DOHH2 (cell line): ENCODE measurements around the gene MTHFR.

Experiments
- EZH2phosphoT487 ChIP-seq: fragments of 200-600 bp; sonication (generic); IDR thresholded peaks from 2 replicates; pipeline ENCODE4 v1.6.1; 2017; ENCODE audit warnings: borderline replicate concordance, mild to moderate bottlenecking, antibody characterized with exemption, low read length, moderate library complexity, mixed read lengths
- TF ChIP-seq, protein P1 (sequence below): fragments of 200-600 bp; sonication (generic); IDR thresholded peaks from one replicate; pipeline ENCODE4 v1.5.1; 2014; ENCODE audit warnings: antibody characterized with exemption, mild to moderate bottlenecking, low read depth, low read length; ENCODE audit not compliant: poor library complexity, severe bottlenecking

DNA sequence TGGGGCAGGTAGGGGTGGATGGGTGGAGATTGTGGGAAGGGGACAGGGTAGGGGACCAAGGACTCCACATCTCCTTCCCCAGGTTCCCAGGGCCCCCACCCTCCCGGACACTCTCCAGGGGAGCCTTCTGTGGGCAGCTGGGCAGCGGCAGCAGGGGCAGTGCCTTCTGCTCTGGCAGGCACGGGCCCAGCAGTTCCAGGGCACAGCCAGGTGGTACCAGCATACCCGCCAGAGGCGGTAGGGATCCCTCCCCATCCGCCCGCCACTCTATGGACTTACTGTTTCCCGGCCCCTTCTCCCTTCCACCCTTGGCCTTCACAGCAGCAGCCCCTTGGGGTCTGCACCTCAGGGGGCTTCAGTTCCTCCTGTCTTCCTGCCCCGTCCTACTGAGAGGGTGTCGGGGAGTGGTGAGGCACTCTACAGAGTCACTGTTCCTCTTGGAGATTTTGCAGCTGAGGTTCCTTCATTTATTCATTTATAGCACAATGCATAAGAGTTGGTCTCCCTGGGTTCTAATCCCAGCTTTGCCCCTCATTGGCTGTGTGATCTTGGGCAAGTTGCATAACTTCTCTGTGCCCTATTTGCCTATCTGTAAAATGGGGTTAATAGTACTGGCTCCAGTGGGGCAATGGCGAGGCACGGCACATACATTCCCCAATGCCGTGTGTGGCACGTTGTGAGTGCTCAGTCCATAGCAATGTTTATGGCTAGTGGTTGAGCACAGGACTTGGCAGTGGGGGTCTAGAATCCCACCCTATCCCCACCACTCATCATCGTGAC is 26.7 kb downstream of the MTHFR start:
- TF ChIP-seq, protein P1, sequence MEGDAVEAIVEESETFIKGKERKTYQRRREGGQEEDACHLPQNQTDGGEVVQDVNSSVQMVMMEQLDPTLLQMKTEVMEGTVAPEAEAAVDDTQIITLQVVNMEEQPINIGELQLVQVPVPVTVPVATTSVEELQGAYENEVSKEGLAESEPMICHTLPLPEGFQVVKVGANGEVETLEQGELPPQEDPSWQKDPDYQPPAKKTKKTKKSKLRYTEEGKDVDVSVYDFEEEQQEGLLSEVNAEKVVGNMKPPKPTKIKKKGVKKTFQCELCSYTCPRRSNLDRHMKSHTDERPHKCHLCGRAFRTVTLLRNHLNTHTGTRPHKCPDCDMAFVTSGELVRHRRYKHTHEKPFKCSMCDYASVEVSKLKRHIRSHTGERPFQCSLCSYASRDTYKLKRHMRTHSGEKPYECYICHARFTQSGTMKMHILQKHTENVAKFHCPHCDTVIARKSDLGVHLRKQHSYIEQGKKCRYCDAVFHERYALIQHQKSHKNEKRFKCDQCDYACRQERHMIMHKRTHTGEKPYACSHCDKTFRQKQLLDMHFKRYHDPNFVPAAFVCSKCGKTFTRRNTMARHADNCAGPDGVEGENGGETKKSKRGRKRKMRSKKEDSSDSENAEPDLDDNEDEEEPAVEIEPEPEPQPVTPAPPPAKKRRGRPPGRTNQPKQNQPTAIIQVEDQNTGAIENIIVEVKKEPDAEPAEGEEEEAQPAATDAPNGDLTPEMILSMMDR: no peak
- no peak for TF ChIP-seq EZH2phosphoT487
